SK-N-SH treated with all-trans-retinoic acid at 6 μM for 48 hours (cell line): ENCODE results near the gene TMEM94.

ENCODE experiments used
- ATAC-seq: fragments of 200-7000 bp; cut with Tn5 transposase; 3 replicates; pipeline ENCODE4 v1.9.1; 2020; ENCODE audit warnings: mild to moderate bottlenecking, moderate library complexity
- ARNTL ChIP-seq: fragments of 450-650 bp; formaldehyde crosslinking; IDR thresholded peaks from 2 replicates; pipeline ENCODE4 v1.5.0; 2020; ENCODE audit warnings: low read depth, mild to moderate bottlenecking, moderate library complexity, borderline replicate concordance
- BACH2 ChIP-seq: fragments of 250-450 bp; sonication (Bioruptor Pico); IDR thresholded peaks from 2 replicates; pipeline ENCODE4 v1.9.0; 2021; ENCODE audit warnings: mild to moderate bottlenecking, borderline replicate concordance
- CSDC2 ChIP-seq: fragments of 250-450 bp; sonication (Bioruptor Pico); IDR thresholded peaks from 2 replicates; pipeline ENCODE4 v1.5.0; 2020; ENCODE audit warnings: mild to moderate bottlenecking, moderate library complexity
- CSRNP3 ChIP-seq: fragments of 250-450 bp; sonication (Bioruptor Pico); IDR thresholded peaks from 2 replicates; pipeline ENCODE4 v1.5.1; 2021; ENCODE audit warnings: mild to moderate bottlenecking, moderate library complexity
- GLIS3 ChIP-seq: fragments of 250-450 bp; sonication (Bioruptor Pico); IDR thresholded peaks from 2 replicates; pipeline ENCODE4 v1.5.0; 2020; ENCODE audit warnings: mild to moderate bottlenecking, moderate library complexity
- ISL1 ChIP-seq: fragments of 250-450 bp; sonication (Bioruptor Pico); IDR thresholded peaks from 2 replicates; pipeline ENCODE4 v2.1.2; 2022; ENCODE audit warnings: mild to moderate bottlenecking, moderate library complexity
- OSR1 ChIP-seq: fragments of 250-450 bp; sonication (Bioruptor Pico); IDR thresholded peaks from 2 replicates; pipeline ENCODE4 v1.8.0; 2022; ENCODE audit warnings: moderate library complexity, mild to moderate bottlenecking, inconsistent platforms
- POU6F1 ChIP-seq: fragments of 250-450 bp; sonication (Bioruptor Pico); IDR thresholded peaks from 2 replicates; pipeline ENCODE4 v1.8.0; 2021; ENCODE audit warnings: low read depth, mild to moderate bottlenecking, moderate library complexity, borderline replicate concordance
- PPARA ChIP-seq: fragments of 250-450 bp; sonication (Bioruptor Pico); IDR thresholded peaks from 2 replicates; pipeline ENCODE4 v1.5.0; 2020; ENCODE audit warnings: mild to moderate bottlenecking, borderline replicate concordance
- RARB ChIP-seq: fragments of 250-450 bp; sonication (Bioruptor Pico); IDR thresholded peaks from 2 replicates; pipeline ENCODE4 v1.8.0; 2021; ENCODE audit warnings: mild to moderate bottlenecking, moderate library complexity
- SNAI2 ChIP-seq: fragments of 250-450 bp; sonication (Bioruptor Pico); IDR thresholded peaks from 2 replicates; pipeline ENCODE4 v1.5.0; 2020; ENCODE audit warnings: mild to moderate bottlenecking, moderate library complexity
- TCF4 ChIP-seq: fragments of 250-450 bp; sonication (Bioruptor Pico); IDR thresholded peaks from 2 replicates; pipeline ENCODE4 v1.8.0; 2021; ENCODE audit warnings: mild to moderate bottlenecking, moderate library complexity, borderline replicate concordance
- TOX ChIP-seq: fragments of 250-450 bp; sonication (Bioruptor Pico); IDR thresholded peaks from 2 replicates; pipeline ENCODE4 v1.8.0; 2021; ENCODE audit warnings: mild to moderate bottlenecking, moderate library complexity, borderline replicate concordance
- TSHZ2 ChIP-seq: fragments of 250-450 bp; sonication (Bioruptor Pico); IDR thresholded peaks from 2 replicates; pipeline ENCODE4 v1.5.0; 2020; ENCODE audit warnings: mild to moderate bottlenecking, moderate library complexity
- ZC3H10 ChIP-seq: fragments of 250-450 bp; sonication (Bioruptor Pico); IDR thresholded peaks from 2 replicates; pipeline ENCODE4 v1.5.1; 2021; ENCODE audit warnings: mild to moderate bottlenecking, moderate library complexity
- ZFP3 ChIP-seq: fragments of 250-450 bp; sonication (Bioruptor Pico); IDR thresholded peaks from 2 replicates; pipeline ENCODE4 v1.5.0; 2020; ENCODE audit warnings: mild to moderate bottlenecking, moderate library complexity
- ZFP30 ChIP-seq: fragments of 450-650 bp; formaldehyde crosslinking; IDR thresholded peaks from 2 replicates; pipeline ENCODE4 v1.5.0; 2022; ENCODE audit warnings: mild to moderate bottlenecking, moderate library complexity
- ZNF565 ChIP-seq: fragments of 450-650 bp; formaldehyde crosslinking; conservative IDR thresholded peaks from 2 replicates; pipeline ENCODE4 v1.5.0; 2020; ENCODE audit warnings: low read depth, mild to moderate bottlenecking, moderate library complexity
- ZNF70 ChIP-seq: fragments of 450-650 bp; formaldehyde crosslinking; IDR thresholded peaks from 2 replicates; pipeline ENCODE4 v1.5.0; 2020; ENCODE audit warnings: mild to moderate bottlenecking, moderate library complexity
- ZNF8 ChIP-seq: fragments of 450-650 bp; formaldehyde crosslinking; IDR thresholded peaks from 2 replicates; pipeline ENCODE4 v1.5.0; 2020; ENCODE audit warnings: mild to moderate bottlenecking, moderate library complexity
- TF ChIP-seq, protein P1 (sequence below): fragments of 250-450 bp; sonication (Bioruptor Pico); IDR thresholded peaks from 2 replicates; pipeline ENCODE4 v1.8.0; 2020; ENCODE audit warnings: mild to moderate bottlenecking, moderate library complexity, borderline replicate concordance

Gene TMEM94

DNA sequence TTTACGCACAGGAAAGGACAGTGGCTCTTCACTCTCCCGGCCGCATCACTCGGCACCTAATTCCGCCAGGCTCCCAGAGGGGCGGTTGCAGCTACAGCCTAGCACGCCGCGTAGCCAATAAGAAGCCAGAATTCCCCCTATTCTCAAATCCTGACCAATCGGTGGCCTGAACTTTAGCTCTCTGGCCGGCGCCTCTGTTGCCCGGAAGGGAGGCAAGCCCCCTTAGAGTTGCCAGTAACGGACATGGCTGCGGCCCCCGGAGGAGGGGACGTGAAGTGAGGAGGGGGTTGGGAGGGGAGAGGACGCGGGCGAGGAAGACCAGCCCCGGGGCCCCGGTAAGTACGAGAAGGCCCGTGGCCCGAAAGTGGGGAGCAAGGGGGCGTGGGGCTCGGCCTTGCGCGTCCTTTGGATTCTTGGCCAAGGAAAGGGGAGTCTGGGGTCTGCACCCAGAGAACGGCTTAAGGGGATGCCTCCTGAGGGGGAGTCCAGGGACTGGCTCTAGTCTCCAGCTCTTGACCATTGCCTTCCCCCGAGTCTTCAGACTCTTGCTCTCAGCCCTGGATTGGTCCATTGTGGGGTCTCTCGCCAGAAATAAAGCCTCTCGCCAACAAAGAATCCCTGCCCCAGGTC, at the start of gene TMEM94:
TSS of gene TMEM94 (plus strand) at position 219 of the 630 bp plus-strand sequence. CDS start 15,271 bp downstream, outside the sequence.
- ATAC-seq = peak; percentile 97
- TF ChIP-seq TCF4 (no peak), GLIS3 (CRISPR knock-in tag) (0 out of 2 replicates have a peak, but pooled peaks have one; percentile 49), TSHZ2 (CRISPR knock-in tag) (no peak), TOX (CRISPR knock-in tag) (no peak), ZFP30 (no peak), CSDC2 (no peak), ZNF8 (CRISPR knock-in tag) (no peak)
- TF ChIP-seq, protein P1, sequence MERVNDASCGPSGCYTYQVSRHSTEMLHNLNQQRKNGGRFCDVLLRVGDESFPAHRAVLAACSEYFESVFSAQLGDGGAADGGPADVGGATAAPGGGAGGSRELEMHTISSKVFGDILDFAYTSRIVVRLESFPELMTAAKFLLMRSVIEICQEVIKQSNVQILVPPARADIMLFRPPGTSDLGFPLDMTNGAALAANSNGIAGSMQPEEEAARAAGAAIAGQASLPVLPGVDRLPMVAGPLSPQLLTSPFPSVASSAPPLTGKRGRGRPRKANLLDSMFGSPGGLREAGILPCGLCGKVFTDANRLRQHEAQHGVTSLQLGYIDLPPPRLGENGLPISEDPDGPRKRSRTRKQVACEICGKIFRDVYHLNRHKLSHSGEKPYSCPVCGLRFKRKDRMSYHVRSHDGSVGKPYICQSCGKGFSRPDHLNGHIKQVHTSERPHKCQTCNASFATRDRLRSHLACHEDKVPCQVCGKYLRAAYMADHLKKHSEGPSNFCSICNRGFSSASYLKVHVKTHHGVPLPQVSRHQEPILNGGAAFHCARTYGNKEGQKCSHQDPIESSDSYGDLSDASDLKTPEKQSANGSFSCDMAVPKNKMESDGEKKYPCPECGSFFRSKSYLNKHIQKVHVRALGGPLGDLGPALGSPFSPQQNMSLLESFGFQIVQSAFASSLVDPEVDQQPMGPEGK (CRISPR knock-in tag) = no peak

GRCh38 chr17:75407655-75408352, 48.6 kb upstream of the TMEM94 start:
- TF ChIP-seq POU6F1 (CRISPR knock-in tag) (no peak), ZNF8 (CRISPR knock-in tag) (no peak), OSR1 (CRISPR knock-in tag) (no peak), GLIS3 (CRISPR knock-in tag) (no peak), CSRNP3 (no peak)
- TF ChIP-seq, all 23 proteins: peak for 0
- no peak for ATAC-seq

GRCh38 chr17:75410141-75410540, 46.3 kb upstream of the TMEM94 start:
- ATAC-seq = no peak
- no peak for TF ChIP-seq POU6F1 (CRISPR knock-in tag)
- no peak for TF ChIP-seq PPARA (CRISPR knock-in tag)
- no peak for TF ChIP-seq TCF4
- no peak for TF ChIP-seq OSR1 (CRISPR knock-in tag)
- TF ChIP-seq BACH2 (CRISPR knock-in tag) = no peak
- TF ChIP-seq ZNF8 (CRISPR knock-in tag) = no peak
- TF ChIP-seq CSDC2 = no peak
- TF ChIP-seq ISL1 (CRISPR knock-in tag) = no peak
- TF ChIP-seq ZNF70 (CRISPR knock-in tag) = no peak
- no peak for TF ChIP-seq ARNTL
- TF ChIP-seq TSHZ2 (CRISPR knock-in tag) = no peak
- no peak for TF ChIP-seq RARB
- TF ChIP-seq ZC3H10 (CRISPR knock-in tag) = no peak
- no peak for TF ChIP-seq ZNF565
- TF ChIP-seq, protein P1 (CRISPR knock-in tag) = no peak
- TF ChIP-seq ZFP3 (CRISPR knock-in tag) = no peak
- TF ChIP-seq SNAI2 (CRISPR knock-in tag) = no peak
